RWPE2 (cell line): Measurements from ENCODE around the gene GMPPA.

Source experiments
- ATAC-seq: fragments of 200-7000 bp; cut with Tn5 transposase; 3 replicates; pipeline ENCODE4 v1.9.1; 2021; ENCODE audit warnings: low read depth
- DNase-seq: peaks from one replicate; pipeline ENCODE4 v3.0.0-alpha.2; 2020; ENCODE audit warnings: low spot score
- H3K27ac ChIP-seq: fragments of 450-650 bp; 2 replicates; pipeline ENCODE4 v1.5.1; 2017; ENCODE audit warnings: mild to moderate bottlenecking; ENCODE audit not compliant: poor library complexity, severe bottlenecking
- H3K27me3 ChIP-seq: fragments of 250-450 bp; sonication (Bioruptor Pico); 2 replicates; pipeline ENCODE4 v1.5.1; 2021; ENCODE audit warnings: mild to moderate bottlenecking, moderate library complexity; ENCODE audit not compliant: insufficient read depth, poor library complexity, severe bottlenecking
- H3K36me3 ChIP-seq: fragments of 250-450 bp; sonication (Bioruptor Pico); 2 replicates; pipeline ENCODE4 v1.5.1; 2020; ENCODE audit warnings: low read depth, mild to moderate bottlenecking, moderate library complexity
- H3K4me1 ChIP-seq: fragments of 250-450 bp; sonication (Bioruptor Pico); 2 replicates; pipeline ENCODE4 v1.5.1; 2021; ENCODE audit warnings: mild to moderate bottlenecking, moderate library complexity; ENCODE audit not compliant: insufficient read depth, poor library complexity, severe bottlenecking
- H3K4me3 ChIP-seq: fragments of 250-450 bp; sonication (Bioruptor Pico); 2 replicates; pipeline ENCODE4 v1.5.1; 2021; ENCODE audit warnings: mild to moderate bottlenecking, moderate library complexity; ENCODE audit not compliant: severe bottlenecking
- H3K9me3 ChIP-seq: fragments of 250-450 bp; sonication (Bioruptor Pico); 2 replicates; pipeline ENCODE4 v1.5.1; 2021; ENCODE audit warnings: mild to moderate bottlenecking, moderate library complexity; ENCODE audit not compliant: severe bottlenecking
- CTCF ChIP-seq: fragments of 450-650 bp; IDR thresholded peaks from one replicate; pipeline ENCODE4 v1.5.1; 2017; ENCODE audit warnings: mild to moderate bottlenecking, moderate library complexity; ENCODE audit not compliant: poor library complexity, severe bottlenecking

The GMPPA gene

GRCh38 chr2:219526320-219527075 lies 27.8 kb downstream of the GMPPA start:
- Histone ChIP-seq H3K4me1 (peaks cover 4% of the 10 kb centered on the region), H3K9me3 (no peaks in the 10 kb centered on the region), H3K4me3 (no peak overlapping the region), H3K36me3 (no peaks in the 10 kb centered on the region), H3K27ac (no peak overlapping the region), H3K27me3 (peaks cover 22% of the 10 kb centered on the region)
- DNase-seq, result no peak
- no peak for ATAC-seq
- TF ChIP-seq CTCF, result no peak

GRCh38 chr2:219527076-219527394 lies 28.3 kb downstream of the GMPPA start:
- no peak for ATAC-seq
- H3K27me3 ChIP-seq, result peaks cover 22% of the 10 kb centered on the region
- no peak for DNase-seq

GRCh38 chr2:219527472-219527871 lies 28.8 kb downstream of the GMPPA start:
- peaks cover 22% of the 10 kb centered on the region for H3K27me3 ChIP-seq
- H3K4me1 ChIP-seq, result no peaks in the 10 kb centered on the region
- H3K27ac ChIP-seq, result no peak overlapping the region
- no peak overlapping the region for H3K4me3 ChIP-seq
- no peaks in the 10 kb centered on the region for H3K36me3 ChIP-seq
- no peak for DNase-seq
- no peak for ATAC-seq
- TF ChIP-seq CTCF, result no peak
- H3K9me3 ChIP-seq, result no peaks in the 10 kb centered on the region

More at GRCh38 chr2:219527076-219527394, 28.3 kb downstream of the GMPPA start:
- Histone ChIP-seq H3K36me3 (no peaks in the 10 kb centered on the region), H3K27ac (no peak overlapping the region), H3K4me1 (peaks cover under 1% of the 10 kb centered on the region), H3K4me3 (no peak overlapping the region), H3K9me3 (no peaks in the 10 kb centered on the region)
- no peak for TF ChIP-seq CTCF

GRCh38 chr2:219530048-219530963 lies 31.6 kb downstream of the GMPPA start:
- peak; percentile 80 for ATAC-seq
- no peak for DNase-seq
- Histone ChIP-seq H3K36me3 (no peaks in the 10 kb centered on the region), H3K27ac (no peak overlapping the region), H3K27me3 (peaks cover 22% of the 10 kb centered on the region), H3K9me3 (no peaks in the 10 kb centered on the region), H3K4me1 (no peaks in the 10 kb centered on the region), H3K4me3 (no peak overlapping the region)
- TF ChIP-seq CTCF, result peak; percentile 94
